Measurements from ENCODE around the gene CDC14A.

CDC14A gene

DNA sequence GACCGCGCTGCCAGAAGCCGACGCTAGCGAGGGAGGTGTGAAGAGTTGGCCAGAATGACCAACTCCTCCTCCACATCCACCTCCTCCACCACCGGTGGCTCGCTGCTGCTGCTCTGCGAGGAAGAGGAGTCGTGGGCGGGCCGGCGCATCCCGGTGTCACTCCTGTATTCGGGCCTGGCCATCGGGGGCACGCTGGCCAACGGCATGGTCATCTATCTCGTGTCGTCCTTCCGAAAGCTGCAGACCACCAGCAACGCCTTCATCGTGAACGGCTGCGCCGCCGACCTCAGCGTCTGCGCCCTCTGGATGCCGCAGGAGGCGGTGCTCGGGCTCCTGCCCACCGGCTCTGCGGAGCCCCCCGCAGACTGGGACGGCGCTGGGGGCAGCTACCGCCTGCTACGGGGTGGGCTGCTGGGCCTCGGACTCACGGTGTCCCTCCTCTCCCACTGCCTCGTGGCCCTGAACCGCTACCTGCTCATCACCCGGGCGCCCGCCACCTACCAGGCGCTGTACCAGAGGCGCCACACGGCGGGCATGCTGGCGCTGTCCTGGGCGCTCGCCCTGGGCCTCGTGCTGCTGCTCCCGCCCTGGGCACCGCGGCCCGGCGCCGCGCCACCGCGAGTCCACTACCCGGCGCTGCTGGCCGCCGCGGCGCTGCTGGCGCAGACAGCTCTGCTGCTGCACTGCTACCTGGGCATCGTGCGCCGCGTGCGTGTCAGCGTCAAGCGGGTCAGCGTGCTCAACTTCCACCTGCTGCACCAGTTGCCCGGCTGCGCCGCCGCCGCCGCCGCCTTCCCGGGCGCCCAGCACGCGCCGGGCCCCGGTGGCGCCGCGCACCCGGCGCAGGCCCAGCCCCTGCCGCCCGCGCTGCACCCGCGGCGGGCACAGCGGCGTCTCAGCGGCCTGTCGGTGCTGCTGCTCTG lies 186.9 kb downstream of the CDC14A start:
- peak in 1 of 2 donors; percentile 7 for DNase-seq (ENCODE audit: low read depth in 2 of 2)

DNA sequence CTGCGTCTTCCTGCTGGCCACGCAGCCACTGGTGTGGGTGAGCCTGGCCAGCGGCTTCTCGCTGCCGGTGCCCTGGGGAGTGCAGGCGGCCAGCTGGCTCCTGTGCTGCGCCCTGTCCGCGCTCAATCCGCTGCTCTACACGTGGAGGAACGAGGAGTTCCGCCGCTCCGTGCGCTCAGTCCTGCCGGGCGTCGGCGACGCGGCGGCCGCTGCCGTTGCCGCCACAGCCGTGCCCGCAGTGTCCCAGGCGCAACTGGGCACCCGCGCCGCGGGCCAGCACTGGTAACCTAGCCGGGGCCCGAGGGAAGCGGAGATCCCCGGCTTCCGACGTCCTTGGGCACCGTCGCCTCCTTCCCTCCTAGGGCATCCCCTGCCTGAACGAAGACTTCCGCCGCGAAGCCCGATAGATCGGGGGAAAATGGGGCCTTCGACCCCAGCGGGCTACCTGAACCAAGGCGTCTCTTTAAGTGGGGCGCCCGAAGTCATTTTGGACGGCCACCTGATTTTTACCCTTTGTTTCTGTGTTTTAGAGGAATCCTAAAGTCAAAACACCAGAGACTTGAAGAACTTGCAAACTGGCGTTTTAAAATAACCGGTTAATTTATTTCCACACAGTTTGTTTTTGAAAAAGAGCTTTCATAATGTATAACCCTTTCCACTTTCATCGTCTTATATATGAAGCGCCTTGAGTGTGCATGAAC lies 187.7 kb downstream of the CDC14A start:
- DNase-seq (ENCODE audit: low read depth in 2 of 2), result peak in 1 of 2 donors; percentile 4

DNA sequence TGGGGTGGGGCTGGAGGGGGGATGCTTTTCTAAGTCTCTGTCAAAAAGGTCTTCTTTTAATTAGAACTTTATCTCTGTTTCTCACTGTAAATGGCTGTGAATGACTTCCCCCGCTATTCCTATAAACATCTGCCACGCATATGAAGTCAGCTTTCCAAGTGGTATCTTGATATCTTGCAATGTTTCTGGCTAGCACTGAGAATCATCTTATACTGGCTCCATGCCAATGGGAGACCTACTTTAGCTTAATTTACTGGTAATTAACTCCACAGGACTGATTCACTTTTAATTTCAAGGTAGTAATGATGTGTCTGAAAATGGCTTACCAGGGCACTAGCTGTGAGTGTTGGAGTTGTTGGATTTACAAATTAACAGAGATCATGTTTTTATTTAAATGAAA lies 190.0 kb downstream of the CDC14A start:
- no peak for DNase-seq (ENCODE audit: low read depth in 2 of 2)

DNA sequence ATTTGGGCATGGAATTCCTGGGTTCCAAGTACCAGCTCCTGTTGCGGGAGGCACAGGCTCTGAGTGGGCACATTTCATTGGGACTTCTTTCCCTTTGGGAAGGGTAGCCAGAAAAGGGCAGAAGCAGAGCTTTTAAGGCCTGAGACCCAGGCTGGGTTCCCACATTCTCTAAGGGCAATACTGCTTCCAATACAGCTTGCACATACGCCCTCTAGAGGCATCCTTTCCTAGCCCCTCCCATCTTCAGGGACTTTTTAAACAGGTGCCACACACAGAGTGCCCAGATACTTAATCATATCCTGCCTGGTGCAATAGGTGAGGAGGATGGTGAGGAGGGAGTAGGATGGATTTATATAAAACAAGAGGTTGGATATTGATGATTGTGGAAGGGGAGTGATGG lies 191.3 kb downstream of the CDC14A start:
- no peak for DNase-seq (ENCODE audit: low read depth in 2 of 2)

DNA sequence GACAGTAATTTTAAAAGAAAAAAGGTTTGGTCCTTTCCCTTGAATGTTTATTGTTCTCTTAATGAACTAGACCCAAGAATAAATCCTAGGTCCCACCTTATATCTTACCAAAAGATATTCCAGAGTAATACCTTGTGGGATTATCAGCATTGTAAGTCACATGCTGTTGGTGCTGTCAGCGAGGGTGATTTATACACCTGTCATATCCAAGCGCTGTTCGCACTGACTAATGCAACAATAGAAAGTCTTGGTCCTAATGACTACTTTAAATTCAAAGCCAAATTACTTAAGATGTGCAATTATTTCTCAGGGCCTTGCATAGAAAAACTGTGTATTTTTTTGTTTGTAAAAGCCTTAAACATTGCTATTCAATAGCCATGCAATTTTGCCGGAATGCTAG lies 192.5 kb downstream of the CDC14A start:
- no peak for DNase-seq (ENCODE audit: low read depth in 2 of 2)

DNA sequence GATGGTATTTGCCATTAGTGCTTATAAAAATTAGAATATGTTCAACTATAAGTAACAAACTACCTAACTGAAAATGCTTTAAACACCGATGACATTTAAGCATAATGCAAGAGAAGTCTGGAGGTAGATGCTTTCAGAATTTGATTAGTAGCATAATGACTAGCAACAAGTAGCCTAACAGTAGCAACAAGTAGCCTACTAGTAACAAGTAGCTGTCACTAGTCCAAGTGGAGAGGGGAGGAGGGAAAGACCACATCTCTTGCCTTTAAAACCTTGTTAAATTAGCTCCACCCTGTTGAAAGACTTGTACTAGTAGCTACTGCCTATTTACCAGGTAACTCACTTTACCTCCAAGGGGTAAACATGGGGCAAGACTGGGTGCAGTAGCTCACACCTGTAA lies 193.5 kb downstream of the CDC14A start:
- no peak for DNase-seq (ENCODE audit: low read depth in 2 of 2)

DNA sequence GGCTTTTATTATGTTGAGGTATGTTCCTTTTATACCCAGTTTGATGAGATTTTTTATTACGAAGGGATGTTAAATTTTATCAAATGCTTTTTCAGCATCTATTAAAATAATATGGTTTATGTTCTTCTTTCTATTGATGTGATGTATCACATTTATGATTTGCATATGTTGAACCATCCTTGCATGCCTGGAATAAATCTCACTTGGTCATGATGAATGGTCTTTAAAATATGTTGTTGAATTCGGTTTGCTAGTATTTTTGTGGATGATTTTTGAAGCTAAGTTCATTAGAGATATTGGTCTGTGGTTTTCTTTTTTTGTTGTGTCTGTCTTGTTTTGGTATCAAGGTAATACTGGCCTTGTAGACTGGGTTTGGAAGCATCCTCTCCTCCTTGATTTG lies 199.7 kb downstream of the CDC14A start:
- DNase-seq (ENCODE audit: low read depth in 2 of 2), result no peak

DNA sequence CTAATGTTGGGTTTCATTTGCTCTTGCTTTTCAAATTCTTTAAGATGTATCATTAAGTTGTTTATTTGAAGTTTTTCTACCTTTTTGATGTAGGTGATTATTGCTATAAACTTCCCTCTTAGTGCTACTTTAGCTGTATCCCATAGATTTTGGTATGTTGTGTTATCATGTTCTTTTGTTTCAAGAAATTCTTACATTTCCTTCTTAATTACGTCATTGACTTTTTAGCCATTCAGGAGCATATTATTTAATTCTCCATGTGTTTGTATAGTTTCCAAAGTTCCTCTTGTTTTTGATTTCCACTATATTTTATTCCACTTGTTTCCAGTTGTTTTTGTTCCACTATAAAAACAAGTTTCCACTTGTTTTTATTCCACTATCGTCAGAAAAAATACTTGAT lies 200.6 kb downstream of the CDC14A start:
- no peak for DNase-seq (ENCODE audit: low read depth in 2 of 2)

DNA sequence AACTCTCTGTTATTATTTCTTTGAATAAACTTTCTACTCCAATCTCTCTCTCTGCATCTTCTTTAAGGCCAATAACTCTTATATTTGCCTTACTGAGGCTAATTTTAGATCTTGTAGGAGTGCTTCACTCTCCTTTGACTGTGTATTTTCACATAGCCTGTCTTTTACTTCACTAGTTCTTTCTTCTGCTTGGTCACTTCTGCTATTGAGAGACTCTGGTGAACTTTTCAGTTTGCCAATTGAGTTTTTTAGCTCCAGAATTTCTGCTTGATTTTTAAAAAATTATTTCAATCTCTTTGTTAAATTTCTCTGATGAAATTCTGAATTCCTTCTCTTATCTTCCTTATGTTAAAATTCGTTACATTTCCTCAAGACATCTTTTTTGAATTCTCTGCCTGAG lies 203.9 kb downstream of the CDC14A start:
- DNase-seq (ENCODE audit: low read depth in 2 of 2), result no peak

DNA sequence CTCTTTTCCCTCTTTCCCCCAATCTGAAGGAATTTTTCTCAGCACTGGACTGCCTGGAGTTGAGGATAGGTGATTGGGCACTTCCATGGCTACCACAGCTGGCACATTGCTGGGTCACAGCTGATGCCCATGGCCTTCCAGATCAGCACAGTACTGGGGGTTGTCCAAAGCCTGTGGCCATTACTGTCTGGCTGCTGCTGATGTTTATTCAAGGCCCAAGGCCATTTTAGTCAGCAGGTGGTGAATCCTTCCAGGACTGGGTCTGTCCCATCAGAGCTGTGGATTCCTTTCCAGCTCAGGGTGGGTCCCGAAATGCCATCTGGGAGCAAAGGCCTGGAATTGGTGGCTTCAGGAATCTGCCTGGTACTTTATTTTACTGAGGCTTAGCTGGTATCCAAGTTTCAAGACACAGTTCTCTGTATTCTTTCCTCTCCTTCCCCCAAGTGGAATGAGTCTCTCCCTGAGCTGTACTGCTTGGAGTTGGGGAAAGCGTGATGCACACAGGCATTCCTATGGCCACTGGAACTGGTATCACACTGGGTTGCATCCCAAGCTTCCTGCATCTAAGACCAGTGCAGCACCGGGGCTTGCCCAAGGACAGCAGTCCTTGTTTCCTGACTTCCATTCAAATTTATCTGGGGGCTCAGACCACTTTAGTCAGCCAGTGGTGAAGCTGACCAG lies 204.8 kb downstream of the CDC14A start:
- DNase-seq (ENCODE audit: low read depth in 2 of 2), result no peak

DNA sequence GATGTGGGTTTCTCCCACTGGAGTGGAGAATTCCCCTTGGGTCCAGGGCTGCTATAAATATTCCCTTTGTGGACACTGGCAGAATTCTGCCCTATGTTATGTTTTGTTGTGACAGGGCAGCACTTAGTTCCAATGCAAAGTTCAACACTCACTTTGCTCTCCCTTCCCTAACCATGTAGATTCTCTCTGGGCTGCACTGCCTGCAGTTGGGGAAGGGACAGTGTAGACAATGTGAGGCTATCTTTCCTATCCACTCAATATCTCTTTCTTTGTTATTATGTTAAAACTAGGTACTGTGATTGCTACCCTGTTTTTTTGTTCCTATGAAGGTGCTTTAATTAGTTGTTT lies 205.3 kb downstream of the CDC14A start:
- no peak for DNase-seq (ENCODE audit: low read depth in 2 of 2)

DNA sequence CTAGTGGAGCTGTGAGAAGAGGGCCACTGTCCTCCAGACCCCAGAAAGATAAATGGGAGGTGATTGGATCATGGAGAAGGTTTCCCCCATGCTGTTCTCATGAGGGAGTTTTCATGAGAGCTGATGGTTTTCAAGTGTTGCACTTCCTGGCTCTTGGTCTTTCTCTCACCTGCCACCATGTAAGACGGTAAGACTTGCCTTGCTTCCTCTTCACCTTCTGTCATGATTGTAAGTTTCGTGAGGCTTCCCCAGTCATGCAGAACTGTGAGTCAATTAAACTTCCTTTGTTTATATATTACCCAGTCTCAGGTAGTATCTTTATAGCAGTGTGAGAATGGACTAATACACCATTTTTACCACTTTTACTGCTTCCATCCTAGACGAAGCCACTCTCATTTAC lies 213.2 kb downstream of the CDC14A start:
- no peak for DNase-seq (ENCODE audit: low read depth in 2 of 2)

DNA sequence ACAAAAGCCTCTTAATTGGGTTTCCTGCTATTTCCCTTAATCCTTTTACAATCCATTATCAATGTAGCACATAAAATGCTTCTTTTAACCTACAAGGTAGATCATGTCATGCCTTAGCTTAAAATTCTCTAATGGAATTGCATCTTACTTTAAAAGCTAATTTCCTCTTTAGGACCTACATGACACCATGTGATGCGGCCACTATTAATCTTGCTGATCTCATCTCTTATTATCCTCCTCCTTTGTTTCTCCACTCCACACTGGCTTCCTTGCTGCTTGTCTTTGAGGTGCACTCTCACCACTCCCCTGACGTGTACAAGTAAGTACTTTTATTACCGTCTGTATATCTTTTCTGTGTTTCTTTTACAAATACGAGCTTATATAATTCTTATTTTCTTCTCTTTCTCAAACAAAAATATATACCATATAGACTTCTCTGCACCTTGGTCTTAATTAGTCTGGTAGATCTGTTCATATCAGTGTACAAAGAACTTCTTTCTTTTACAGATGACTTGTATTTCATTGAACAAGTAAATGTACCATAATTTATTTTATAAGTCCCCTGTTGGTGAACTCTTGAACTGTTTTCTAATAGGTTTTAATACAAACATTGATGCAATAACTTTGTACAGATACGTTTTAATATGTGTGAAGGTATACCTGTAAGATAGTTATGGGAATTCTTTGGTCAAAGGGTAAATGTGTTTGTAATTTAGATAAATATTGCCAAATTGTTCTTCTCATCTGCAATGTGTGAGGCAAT lies 213.8 kb downstream of the CDC14A start:
- no peak for DNase-seq (ENCODE audit: low read depth in 2 of 2)

DNA sequence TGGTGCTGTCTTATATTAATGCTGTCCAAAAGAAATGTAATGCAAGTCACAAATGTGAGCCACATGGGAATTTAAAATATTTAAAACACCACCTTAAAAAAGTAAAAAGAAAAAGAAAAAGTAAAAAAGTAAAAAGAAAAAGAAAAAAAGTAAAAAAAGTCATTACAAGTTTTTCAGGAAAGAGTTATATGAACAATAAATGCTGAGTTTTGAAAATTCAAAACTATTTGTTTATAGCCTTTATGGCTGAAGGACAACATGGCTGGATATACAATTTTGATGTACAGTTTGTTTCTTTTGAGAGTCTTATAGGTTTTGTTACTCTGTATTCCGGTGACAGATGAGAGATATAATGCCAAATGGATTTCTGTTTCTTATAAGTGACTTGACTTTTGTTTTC lies 214.8 kb downstream of the CDC14A start:
- DNase-seq (ENCODE audit: low read depth in 2 of 2), result no peak
